Neural cell (in vitro differentiated cells): Measurements from ENCODE around the gene OSBPL7. TPM values are rescaled to one million over a fixed set of nuclear protein-coding genes. Genes with fewer than 3 reads are reported as not detected.
A peak's percentile ranks its signal among the peaks of the same experiment; 100 is the strongest.

Experiments used
- H2AFZ ChIP-seq: fragments of 200-600, 300-800 bp; sonication (generic), shearing (Covaris generic); 2 replicates; pipeline ENCODE4 v1.6.0; 2014; ENCODE audit warnings: low read depth, mild to moderate bottlenecking, antibody characterized with exemption, low read length, moderate library complexity
- H3F3A ChIP-seq: fragments of 200-600 bp; shearing (Covaris generic); 2 replicates; pipeline ENCODE4 v1.6.1; 2016; ENCODE audit warnings: mild to moderate bottlenecking, moderate library complexity, mixed read lengths, antibody characterized with exemption, low read length; ENCODE audit not compliant: insufficient read depth, poor library complexity, severe bottlenecking
- H3K27ac ChIP-seq: fragments of 200-600, 300-800 bp; sonication (generic), shearing (Covaris generic); 2 replicates; pipeline ENCODE4 v1.5.1; 2014; ENCODE audit warnings: mild to moderate bottlenecking, low read length, moderate library complexity
- H3K27me3 ChIP-seq: fragments of 300-800, 200-600 bp; sonication (generic), shearing (Covaris generic); 2 replicates; pipeline ENCODE4 v1.6.0; 2014; ENCODE audit warnings: mild to moderate bottlenecking, low read depth, low read length, moderate library complexity; ENCODE audit not compliant: insufficient read depth
- H3K36me3 ChIP-seq: fragments of 300-800, 200-600 bp; sonication (generic), shearing (Covaris generic); 2 replicates; pipeline ENCODE4 v1.5.1; 2014; ENCODE audit warnings: mild to moderate bottlenecking, antibody characterized with exemption, low read length, moderate library complexity; ENCODE audit not compliant: insufficient read depth
- H3K4me2 ChIP-seq: fragments of 300-800, 200-600 bp; sonication (generic), shearing (Covaris generic); 2 replicates; pipeline ENCODE4 v1.6.0; 2014; ENCODE audit warnings: mild to moderate bottlenecking, low read length
- H3K4me3 ChIP-seq: fragments of 300-800, 200-600 bp; sonication (generic), shearing (Covaris generic); 2 replicates; pipeline ENCODE4 v1.5.1; 2014; ENCODE audit warnings: mild to moderate bottlenecking, low read length, moderate library complexity
- H3K79me2 ChIP-seq: fragments of 200-600 bp; shearing (Covaris generic); replicated peaks from 2 replicates; pipeline ENCODE4 v1.6.0; 2014; ENCODE audit warnings: mild to moderate bottlenecking, low read length, moderate library complexity; ENCODE audit not compliant: insufficient read depth
- H3K9ac ChIP-seq: fragments of 300-800, 200-600 bp; sonication (generic), shearing (Covaris generic); 2 replicates; pipeline ENCODE4 v1.6.1; 2016; ENCODE audit warnings: mild to moderate bottlenecking, low read length, mixed read lengths
- H3K9me2 ChIP-seq: fragments of 200-600 bp; shearing (Covaris generic); 2 replicates; pipeline ENCODE4 v1.6.1; 2016; ENCODE audit warnings: mild to moderate bottlenecking, low read length, mixed read lengths; ENCODE audit not compliant: insufficient read depth
- H3K9me3 ChIP-seq: fragments of 200-600, 300-800 bp; sonication (generic), shearing (Covaris generic); 2 replicates; pipeline ENCODE4 v1.6.1; 2016; ENCODE audit warnings: mild to moderate bottlenecking, mixed run types, low read length, moderate library complexity, mixed read lengths
- H4K20me1 ChIP-seq: fragments of 200-600 bp; shearing (Covaris generic); 2 replicates; pipeline ENCODE4 v1.6.1; 2016; ENCODE audit warnings: mild to moderate bottlenecking, mixed run types; ENCODE audit not compliant: insufficient read depth
- CTCF ChIP-seq: fragments of 450-650 bp; IDR thresholded peaks from 2 replicates; pipeline ENCODE4 v1.5.1; 2014; ENCODE audit warnings: antibody characterized with exemption, mild to moderate bottlenecking, moderate library complexity; ENCODE audit not compliant: poor library complexity, severe bottlenecking
- EP300 ChIP-seq: fragments of 450-650 bp; conservative IDR thresholded peaks from 2 replicates; pipeline ENCODE4 v1.6.1; 2014; ENCODE audit warnings: antibody characterized with exemption, mild to moderate bottlenecking, moderate library complexity; ENCODE audit not compliant: poor library complexity, severe bottlenecking
- EZH2 ChIP-seq: fragments of 200-600, 300-800 bp; shearing (Covaris generic), sonication (generic); IDR thresholded peaks from 2 replicates; pipeline ENCODE4 v1.6.1; 2014; ENCODE audit warnings: antibody characterized with exemption, low read length, borderline replicate concordance, mild to moderate bottlenecking; ENCODE audit not compliant: insufficient read depth, poor library complexity, severe bottlenecking
- MXI1 ChIP-seq: fragments of 450-650 bp; conservative IDR thresholded peaks from 2 replicates; pipeline ENCODE4 v1.6.1; 2014; ENCODE audit warnings: antibody characterized with exemption, mild to moderate bottlenecking; ENCODE audit not compliant: poor library complexity, severe bottlenecking
- POLR2AphosphoS5 ChIP-seq: IDR thresholded peaks from 2 replicates; pipeline ENCODE4 v1.6.1; 2012
- RAD21 ChIP-seq: fragments of 450-650 bp; conservative IDR thresholded peaks from 2 replicates; pipeline ENCODE4 v1.6.1; 2014; ENCODE audit warnings: antibody characterized with exemption, mild to moderate bottlenecking, moderate library complexity
- REST ChIP-seq: IDR thresholded peaks from 2 replicates; pipeline ENCODE4 v1.6.1; 2012; ENCODE audit warnings: borderline replicate concordance
- SMC3 ChIP-seq: fragments of 450-650 bp; conservative IDR thresholded peaks from 2 replicates; pipeline ENCODE4 v1.6.1; 2014; ENCODE audit warnings: antibody characterized with exemption, mild to moderate bottlenecking, moderate library complexity; ENCODE audit not compliant: poor library complexity
- TAF1 ChIP-seq: IDR thresholded peaks from 2 replicates; pipeline ENCODE4 v1.6.1; 2012; ENCODE audit warnings: low read depth
- polyA plus RNA-seq: library from polyadenylated mRNA; depleted of rRNA; stranded (reverse); fragments of >200 nt; gene quantifications from 2 replicates; pipeline ENCODE4 v1.2.3, GENCODE V29; 2014

The OSBPL7 gene
- polyA plus RNA-seq, 1 donor from 2014 or later, result 10.0 TPM

- Histone ChIP-seq H3F3A (no peaks in the 10 kb centered on the region), H2AFZ (no peak overlapping the region), H3K9me3 (no peaks in the 10 kb centered on the region), H4K20me1 (no peaks in the 10 kb centered on the region), H3K9me2 (no peaks in the 10 kb centered on the region), H3K79me2 (no peaks in the 10 kb centered on the region), H3K27me3 (peaks cover 23% of the 10 kb centered on the region), H3K9ac (no peak overlapping the region), H3K27ac (no peak overlapping the region), H3K4me3 (no peak overlapping the region), H3K4me2 (no peak overlapping the region), H3K36me3 (no peaks in the 10 kb centered on the region)
- no peak for TF ChIP-seq CTCF
These were observed 40.2 kb downstream of the OSBPL7 start for GRCh38 chr17:47781397-47781796.

GRCh38 chr17:47778184-47778635 lies 43.4 kb downstream of the OSBPL7 start:
- Histone ChIP-seq H3K27ac (no peak overlapping the region), H3K27me3 (peaks cover 9% of the 10 kb centered on the region), H3K9me3 (no peaks in the 10 kb centered on the region), H3K9me2 (no peaks in the 10 kb centered on the region), H3K4me3 (no peak overlapping the region), H3K9ac (no peak overlapping the region), H2AFZ (no peak overlapping the region), H3K4me2 (no peak overlapping the region), H3K36me3 (no peaks in the 10 kb centered on the region), H3K79me2 (no peaks in the 10 kb centered on the region), H3F3A (no peaks in the 10 kb centered on the region), H4K20me1 (no peaks in the 10 kb centered on the region)
- no peak for TF ChIP-seq TAF1
- TF ChIP-seq POLR2AphosphoS5, result no peak
- TF ChIP-seq MXI1, result no peak
- TF ChIP-seq EZH2, result no peak

- H4K20me1 ChIP-seq, result no peaks in the 10 kb centered on the region
- no peaks in the 10 kb centered on the region for H3K9me2 ChIP-seq
- no peak overlapping the region for H3K9ac ChIP-seq
- H3K27me3 ChIP-seq, result peaks cover 11% of the 10 kb centered on the region
- H3K79me2 ChIP-seq, result no peaks in the 10 kb centered on the region
- no peak overlapping the region for H2AFZ ChIP-seq
- no peaks in the 10 kb centered on the region for H3K9me3 ChIP-seq
- no peaks in the 10 kb centered on the region for H3F3A ChIP-seq
- H3K4me3 ChIP-seq, result no peak overlapping the region
- H3K36me3 ChIP-seq, result no peaks in the 10 kb centered on the region
- TF ChIP-seq POLR2AphosphoS5 (no peak), SMC3 (peak; percentile 59), EZH2 (no peak), MXI1 (no peak), EP300 (no peak), REST (no peak), CTCF (peak; percentile 63), RAD21 (peak; percentile 50), TAF1 (no peak)
- H3K27ac ChIP-seq, result no peak overlapping the region
- H3K4me2 ChIP-seq, result no peak overlapping the region
These were observed 45.0 kb downstream of the OSBPL7 start for GRCh38 chr17:47776330-47777197.
